Left lung (tissue), 10 donors: ENCODE results near the gene UNC5A. TPM values are rescaled to one million over a fixed set of nuclear protein-coding genes. Genes with fewer than 3 reads are reported as not detected.

Source experiments
- ATAC-seq: fragments of 200-7000 bp; cut with Tn5 transposase; one replicate; pipeline ENCODE4 v1.9.1; 2020; ENCODE audit warnings: moderate library complexity
- DNase-seq, 4 donors: peaks; one replicate each; pipeline ENCODE4 v3.0.0-alpha.2; 2013 to 2020
- H3K27ac ChIP-seq, 2 donors: fragments of 200-600 bp; sonication (generic) in 1 of 2; one replicate each; pipeline versions ENCODE4 v1.5.0 to v1.8.0; 2020 to 2021
- H3K27me3 ChIP-seq, 2 donors: fragments of 200-600 bp; sonication (generic) in 1 of 2; one replicate each; pipeline versions ENCODE4 v1.5.0 to v1.8.0; 2020 to 2021
- H3K36me3 ChIP-seq, 2 donors: fragments of 200-600 bp; sonication (generic) in 1 of 2; one replicate each; pipeline versions ENCODE4 v1.5.0 to v1.8.0; 2020 to 2021
- H3K4me1 ChIP-seq, 2 donors: fragments of 200-600 bp; one replicate each; pipeline ENCODE4 v1.8.0; 2021
- H3K4me3 ChIP-seq, 2 donors: fragments of 200-600 bp; sonication (generic) in 1 of 2; one replicate each; pipeline versions ENCODE4 v1.5.0 to v1.8.0; 2020 to 2021; ENCODE audit warnings: mild to moderate bottlenecking in 1 of 2
- H3K9me3 ChIP-seq, 2 donors: fragments of 200-600 bp; sonication (generic) in 1 of 2; one replicate each; pipeline versions ENCODE4 v1.5.0 to v1.8.0; 2020 to 2021
- CTCF ChIP-seq, 2 donors: fragments of 200-600 bp; sonication (generic) in 1 of 2; IDR thresholded peaks; one replicate each; pipeline versions ENCODE4 v1.5.0 to v1.8.0; 2021; ENCODE audit warnings: antibody characterized with exemption in 2 of 2
- intact Hi-C, 2 donors: fragments of 100-400 bp; cut with DNase I; formaldehyde crosslinking; loops; one replicate each; pipeline versions ENCODE4 v1.11.2 to v1.14.2; 2022
- polyA plus RNA-seq, 6 donors: library from polyadenylated mRNA; unstranded; fragments of 120-200 nt; gene quantifications; one replicate each; pipeline ENCODE4 v1.2.1, GENCODE V29; 2013; ENCODE audit not compliant: insufficient read length in 6 of 6
- total RNA-seq, 2 donors: library from RNA; stranded (reverse); fragmentation: NEBNext Ultra II Directional; extraction: Animal tissue kit (Norgen Biotek cat#: 25700); gene quantifications; one replicate each; pipeline ENCODE4 v1.2.1, GENCODE V29; 2021
- donor health status: DM: no; HTN: yes; CAD: no.
- donor health status: DM: no; HTN: no; CAD: no.

Gene UNC5A
- total and polyA plus RNA-seq, 8 donors, result 0.24 to 1.6 (median 1.0) TPM; not detected in 1

DNA sequence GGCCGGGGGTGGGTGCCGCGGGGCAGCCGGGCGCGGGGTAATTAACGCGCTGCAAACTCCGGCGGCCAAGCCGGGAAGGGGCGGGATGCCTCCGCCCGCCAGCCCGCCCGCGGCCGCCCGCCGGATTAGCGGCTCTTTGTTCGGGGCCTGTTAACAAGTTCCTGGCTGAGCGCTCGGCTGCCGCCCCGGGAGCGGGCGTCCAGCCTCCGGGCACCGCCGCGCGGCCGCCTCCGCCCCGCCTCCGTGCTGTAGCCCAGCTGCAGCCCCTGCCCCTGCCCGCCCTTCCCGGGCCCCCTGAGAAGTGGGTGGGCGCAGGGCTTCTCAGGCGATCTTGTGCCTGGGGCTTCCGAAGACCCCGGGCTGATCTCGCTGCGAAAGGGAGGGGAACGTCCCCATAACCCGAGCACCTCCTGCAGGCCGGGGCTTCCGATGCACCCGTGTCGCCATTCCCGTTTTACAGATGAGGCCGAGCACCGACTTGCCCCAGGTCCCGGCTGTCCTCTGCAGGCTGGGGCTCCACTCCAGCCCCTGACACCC lies 7.5 kb downstream of the UNC5A start:
- peak; percentile 31 for ATAC-seq
- H3K27ac ChIP-seq, result no peak overlapping the region
- no peaks in the 10 kb centered on the region for H3K9me3 ChIP-seq
- peaks cover 0 to 14% of the 10 kb centered on the region in 2 donors for H3K4me1 ChIP-seq
- no peak for DNase-seq
- intact Hi-C loops, result no loop called here
- H3K27me3 ChIP-seq, result peaks cover 30 to 100% of the 10 kb centered on the region in 2 donors
- H3K4me3 ChIP-seq, result peak overlapping the region; percentile 14 to 17
- no peak for TF ChIP-seq CTCF (IDR thresholded peaks at IDR 0.05)
- no peaks in the 10 kb centered on the region for H3K36me3 ChIP-seq

- no peak for TF ChIP-seq CTCF (IDR thresholded peaks at IDR 0.05)
- Histone ChIP-seq H3K36me3 (no peaks in the 10 kb centered on the region), H3K27me3 (peaks cover 26 to 100% of the 10 kb centered on the region in 2 donors), H3K4me3 (no peak overlapping the region), H3K4me1 (peaks cover 0 to 14% of the 10 kb centered on the region in 2 donors), H3K9me3 (no peaks in the 10 kb centered on the region), H3K27ac (no peak overlapping the region)
- ATAC-seq (no peak), DNase-seq (no peak)
- intact Hi-C loops, result no loop called here
Observed at GRCh38 chr5:176818391-176819098, 8.2 kb downstream of the UNC5A start.

GRCh38 chr5:176819476-176819875 lies 9.1 kb downstream of the UNC5A start:
- intact Hi-C loops, result no loop called here
- ATAC-seq (no peak), DNase-seq (no peak)
- Histone ChIP-seq H3K4me3 (no peak overlapping the region), H3K36me3 (no peaks in the 10 kb centered on the region), H3K4me1 (peaks cover 0 to 14% of the 10 kb centered on the region in 2 donors), H3K9me3 (no peaks in the 10 kb centered on the region), H3K27ac (no peak overlapping the region), H3K27me3 (peaks cover 26 to 99% of the 10 kb centered on the region in 2 donors)
- TF ChIP-seq CTCF (IDR thresholded peaks at IDR 0.05), result no peak

DNA sequence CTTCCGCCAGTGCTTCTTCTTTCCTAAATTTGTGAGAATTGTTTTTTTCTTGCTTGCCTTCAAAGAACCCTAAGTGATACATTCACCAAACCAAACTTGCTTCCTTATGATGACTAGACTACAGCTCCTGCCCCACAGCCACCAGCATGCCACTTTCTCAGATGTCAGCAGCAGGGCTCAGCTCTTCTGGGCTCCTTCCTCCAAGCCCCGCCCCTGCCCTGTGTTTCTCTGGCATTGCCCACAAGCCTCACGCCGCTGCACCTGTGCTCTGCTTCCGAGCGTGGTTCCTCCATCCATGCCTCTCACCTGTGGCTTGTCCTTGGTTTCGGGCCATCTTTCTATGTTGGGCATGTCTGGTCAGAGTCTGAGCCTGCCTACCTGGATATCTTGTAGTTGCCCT lies 10.6 kb downstream of the UNC5A start:
- TF ChIP-seq CTCF (IDR thresholded peaks at IDR 0.05), result no peak
- DNase-seq, result no peak
- peaks cover 0 to 14% of the 10 kb centered on the region in 2 donors for H3K4me1 ChIP-seq
- peaks cover 26 to 85% of the 10 kb centered on the region in 2 donors for H3K27me3 ChIP-seq
- H3K36me3 ChIP-seq, result no peaks in the 10 kb centered on the region
- H3K9me3 ChIP-seq, result no peaks in the 10 kb centered on the region
- intact Hi-C loops, result no loop called here
- H3K27ac ChIP-seq, result no peak overlapping the region
- H3K4me3 ChIP-seq, result no peak overlapping the region
- ATAC-seq, result no peak

- peaks cover 0 to 14% of the 10 kb centered on the region in 2 donors for H3K4me1 ChIP-seq
- intact Hi-C loops, result no loop called here
- TF ChIP-seq CTCF (IDR thresholded peaks at IDR 0.05), result no peak
- ATAC-seq (no peak), DNase-seq (no peak)
- no peaks in the 10 kb centered on the region for H3K36me3 ChIP-seq
- no peaks in the 10 kb centered on the region for H3K9me3 ChIP-seq
- H3K27me3 ChIP-seq, result peaks cover 26 to 80% of the 10 kb centered on the region in 2 donors
- H3K4me3 ChIP-seq, result no peak overlapping the region
- H3K27ac ChIP-seq, result no peak overlapping the region
Observed at GRCh38 chr5:176821441-176821840, 11.1 kb downstream of the UNC5A start.
